A549 (cell line): Measurements from ENCODE around the gene XDH. TPM values are rescaled to one million over a fixed set of nuclear protein-coding genes. Genes with fewer than 3 reads are reported as not detected.

Experiments
- ATAC-seq, 2 experiments: fragments of 200-7000 bp in 1 of 2; fragments of >200 bp in 1 of 2; cut with Nextera tagmentation in 1 of 2; cut with Tn5 transposase in 1 of 2; 3 replicates each; pipeline versions ENCODE4 v1.8.0 to v1.9.1; 2018 to 2020; ENCODE audit warnings: mild to moderate bottlenecking in 1 of 2, moderate library complexity in 1 of 2
- CTCF ChIA-PET: fragments of 300-600 bp; sonication (Branson Sonifier 250); formaldehyde crosslinking; extraction: SDS; loops from one replicate; lab custom pipeline; 2021; ENCODE audit warnings: antibody characterized with exemption, inconsistent platforms; lab: Yijun Ruan, JAX
- POLR2A ChIA-PET: fragments of 350-600 bp; formaldehyde crosslinking; extraction: SDS; loops from one replicate; lab custom pipeline; 2021; ENCODE audit warnings: antibody characterized with exemption, inconsistent platforms; lab: Yijun Ruan, JAX
- DNase-seq, 2 experiments: peaks; one replicate each; pipeline versions ENCODE4 v3.0.0 to v3.0.0-alpha.2; 2011 to 2016; ENCODE audit warnings: low read depth in 1 of 2, low spot score in 1 of 2
- FAIRE-seq: peaks from 2 replicates; lab custom pipeline; 2011; peaks lifted over from hg19 to GRCh38; lab: Jason Lieb, UNC
- H3K27ac ChIP-seq, 2 experiments: fragments of >200 bp; sonication (Bioruptor Twin); formaldehyde crosslinking; 3 replicates each; pipeline ENCODE4 v1.5.1; 2016 to 2017
- H3K4me1 ChIP-seq: fragments of >200 bp; sonication (Bioruptor Twin); formaldehyde crosslinking; 3 replicates; pipeline ENCODE4 v1.6.1; 2016
- H3K4me2 ChIP-seq: fragments of >200 bp; sonication (Bioruptor Twin); formaldehyde crosslinking; 3 replicates; pipeline ENCODE4 v1.6.1; 2016
- H3K4me3 ChIP-seq: fragments of >200 bp; sonication (Bioruptor Twin); formaldehyde crosslinking; 3 replicates; pipeline ENCODE4 v1.5.1; 2016
- H3K9me3 ChIP-seq: fragments of >200 bp; sonication (Bioruptor Twin); formaldehyde crosslinking; 3 replicates; pipeline ENCODE4 v1.6.1; 2016
- BCL3 ChIP-seq: fragments of >200 bp; sonication (Bioruptor Twin); formaldehyde crosslinking; IDR thresholded peaks from 3 replicates; pipeline ENCODE4 v1.6.1; 2016
- BHLHE40 ChIP-seq: IDR thresholded peaks from 2 replicates; pipeline ENCODE4 v1.6.1; 2012; ENCODE audit warnings: low read depth, low read length, inconsistent platforms
- CEBPB ChIP-seq, 2 experiments: fragments of >200 bp in 1 of 2; sonication (Bioruptor Twin) in 1 of 2; formaldehyde crosslinking in 1 of 2; IDR thresholded peaks; 2 replicates each; pipeline ENCODE4 v1.6.1; 2012 to 2016
- CHD2 ChIP-seq: fragments of 150-350 bp; IDR thresholded peaks from 2 replicates; pipeline ENCODE4 v1.6.1; 2014; ENCODE audit warnings: low read length; ENCODE audit not compliant: partially characterized antibody
- CHD4 ChIP-seq: fragments of 200-600 bp; sonication (generic); IDR thresholded peaks from 2 replicates; pipeline ENCODE4 v1.6.1; 2016; ENCODE audit warnings: antibody characterized with exemption, mild to moderate bottlenecking, borderline replicate concordance
- CTCF ChIP-seq: fragments of >200 bp; sonication (Bioruptor Twin); formaldehyde crosslinking; IDR thresholded peaks from 3 replicates; pipeline ENCODE4 v1.5.1; 2016
- EP300 ChIP-seq, 2 experiments: fragments of >200 bp; sonication (Bioruptor Twin); formaldehyde crosslinking; IDR thresholded peaks; 2 replicates in 1 of 2; 3 replicates in 1 of 2; pipeline ENCODE4 v1.6.1; 2016 to 2017
- ESRRA ChIP-seq: fragments of 150-350 bp; IDR thresholded peaks from 2 replicates; pipeline ENCODE4 v1.6.1; 2014; ENCODE audit warnings: mild to moderate bottlenecking, low read length, borderline replicate concordance
- FOSL2 ChIP-seq, 2 experiments: fragments of 450-650 bp in 1 of 2; fragments of >200 bp in 1 of 2; sonication (Bioruptor Twin) in 1 of 2; formaldehyde crosslinking; IDR thresholded peaks; 2 replicates each; pipeline versions ENCODE4 v1.5.0 to v1.6.1; 2016 to 2020; ENCODE audit warnings: mild to moderate bottlenecking in 1 of 2, moderate library complexity in 1 of 2
- HDAC2 ChIP-seq: fragments of 200-600 bp; sonication (generic); IDR thresholded peaks from 2 replicates; pipeline ENCODE4 v1.6.1; 2016
- HEYL ChIP-seq: fragments of 250-450 bp; sonication (Bioruptor Pico); IDR thresholded peaks from 2 replicates; pipeline ENCODE4 v1.8.0; 2021; ENCODE audit warnings: mild to moderate bottlenecking, moderate library complexity
- HOXA7 ChIP-seq: fragments of 250-450 bp; sonication (Bioruptor Pico); IDR thresholded peaks from 2 replicates; pipeline ENCODE4 v1.5.0; 2020; ENCODE audit warnings: mild to moderate bottlenecking, moderate library complexity
- HOXB13 ChIP-seq: fragments of 250-450 bp; sonication (Bioruptor Pico); IDR thresholded peaks from 2 replicates; pipeline ENCODE4 v1.5.0; 2020; ENCODE audit warnings: low read depth, mild to moderate bottlenecking, moderate library complexity
- KDM1A ChIP-seq: fragments of 200-600 bp; sonication (generic); IDR thresholded peaks from 2 replicates; pipeline ENCODE4 v1.6.1; 2016; ENCODE audit warnings: low read depth, mild to moderate bottlenecking
- MAFK ChIP-seq: fragments of 450-650 bp; IDR thresholded peaks from 2 replicates; pipeline ENCODE4 v1.6.1; 2014; ENCODE audit not compliant: partially characterized antibody
- MAX ChIP-seq: IDR thresholded peaks from 2 replicates; pipeline ENCODE4 v1.6.1; 2012
- MAZ ChIP-seq: fragments of 150-350 bp; IDR thresholded peaks from 2 replicates; pipeline ENCODE4 v1.6.1; 2014; ENCODE audit warnings: antibody characterized with exemption, low read depth, low read length, borderline replicate concordance
- MYC ChIP-seq: IDR thresholded peaks from 2 replicates; pipeline ENCODE4 v1.6.1; 2012; ENCODE audit warnings: mild to moderate bottlenecking, inconsistent platforms, low read length, improper control_type of control experiment, borderline replicate concordance
- NPAS2 ChIP-seq: fragments of 250-450 bp; sonication (Bioruptor Pico); IDR thresholded peaks from 2 replicates; pipeline ENCODE4 v1.8.0; 2022; ENCODE audit warnings: mild to moderate bottlenecking, moderate library complexity, borderline replicate concordance
- NR3C1 ChIP-seq: fragments of >200 bp; sonication (Bioruptor Twin); formaldehyde crosslinking; IDR thresholded peaks from 3 replicates; pipeline ENCODE4 v1.6.1; 2017
- PHF8 ChIP-seq: fragments of 200-600 bp; sonication (generic); IDR thresholded peaks from 2 replicates; pipeline ENCODE4 v1.6.1; 2016; ENCODE audit warnings: low read depth, mild to moderate bottlenecking, antibody characterized with exemption, moderate library complexity, borderline replicate concordance
- POLR2A ChIP-seq: IDR thresholded peaks from 2 replicates; pipeline ENCODE4 v1.6.1; 2012; ENCODE audit warnings: mild to moderate bottlenecking, low read length
- POLR2AphosphoS2 ChIP-seq: conservative IDR thresholded peaks from 2 replicates; pipeline ENCODE4 v1.6.1; 2012; ENCODE audit warnings: low read length, improper control_type of control experiment, inconsistent platforms
- RAD21 ChIP-seq, 2 experiments: fragments of >200 bp in 1 of 2; sonication (Bioruptor Twin) in 1 of 2; formaldehyde crosslinking in 1 of 2; IDR thresholded peaks in 1 of 2; conservative IDR thresholded peaks in 1 of 2; 2 replicates in 1 of 2; 3 replicates in 1 of 2; pipeline ENCODE4 v1.6.1; 2012 to 2018; ENCODE audit warnings: inconsistent platforms in 1 of 2
- RARB ChIP-seq: fragments of 250-450 bp; sonication (Bioruptor Pico); IDR thresholded peaks from 2 replicates; pipeline ENCODE4 v1.8.0; 2021; ENCODE audit warnings: mild to moderate bottlenecking, moderate library complexity
- RCOR1 ChIP-seq: fragments of 150-350 bp; IDR thresholded peaks from 2 replicates; pipeline ENCODE4 v1.6.1; 2014; ENCODE audit warnings: antibody characterized with exemption, low read length, low read depth
- RNF2 ChIP-seq: fragments of 200-600 bp; sonication (generic); IDR thresholded peaks from 2 replicates; pipeline ENCODE4 v1.6.1; 2016; ENCODE audit warnings: low read depth, mild to moderate bottlenecking, antibody characterized with exemption, moderate library complexity, borderline replicate concordance
- TFCP2L1 ChIP-seq: fragments of 250-450 bp; sonication (Bioruptor Pico); IDR thresholded peaks from 2 replicates; pipeline ENCODE4 v1.5.0; 2021; ENCODE audit warnings: mild to moderate bottlenecking
- TP53 ChIP-seq: fragments of 250-450 bp; sonication (Bioruptor Pico); IDR thresholded peaks from 2 replicates; pipeline ENCODE4 v1.5.0; 2021; ENCODE audit warnings: mild to moderate bottlenecking, moderate library complexity
- USF2 ChIP-seq: fragments of 450-650 bp; IDR thresholded peaks from 2 replicates; pipeline ENCODE4 v1.6.1; 2014; ENCODE audit warnings: antibody characterized with exemption
- ZC3H11A ChIP-seq: fragments of 450-650 bp; IDR thresholded peaks from 2 replicates; pipeline ENCODE4 v1.6.1; 2014; ENCODE audit warnings: antibody characterized with exemption, mild to moderate bottlenecking
- ZFP36 ChIP-seq: fragments of 450-650 bp; IDR thresholded peaks from 2 replicates; pipeline ENCODE4 v1.6.1; 2014; ENCODE audit warnings: borderline replicate concordance; ENCODE audit not compliant: partially characterized antibody
- ZNF302 ChIP-seq: fragments of 250-450 bp; sonication (Bioruptor Pico); IDR thresholded peaks from 2 replicates; pipeline ENCODE4 v1.9.0; 2021; ENCODE audit warnings: inconsistent platforms, mild to moderate bottlenecking, moderate library complexity
- ZSCAN20 ChIP-seq: fragments of 250-450 bp; sonication (Bioruptor Pico); IDR thresholded peaks from 2 replicates; pipeline ENCODE4 v1.8.0; 2022; ENCODE audit warnings: mild to moderate bottlenecking, moderate library complexity
- WGBS: methylation state at CpG from one replicate; pipeline ENCODE4 v1.1.6; 2017; ENCODE audit errors: missing lambda C conversion rate; 5-methylcytosine and 5-hydroxymethylcytosine counted together
- polyA plus RNA-seq, 4 experiments: library from polyadenylated mRNA; depleted of rRNA in 3 of 4; stranded (reverse); fragments of >200 nt; fragmentation: RNase III in 1 of 4; extraction: RNeasy Plus Mini Kit Qiagen cat#74134 plus additional on column Dnase treatment in 1 of 4; gene quantifications; 2 replicates in 3 of 4; 3 replicates in 1 of 4; pipeline ENCODE4 v1.2.3, GENCODE V29; 2011 to 2017

Gene XDH
- polyA plus RNA-seq, 2 of the 4 experiments (the other 2 are of a cell fraction), result 0.71 to 1.1 TPM

- TF ChIP-seq BCL3, result no peak
- no peak for TF ChIP-seq EP300 (IDR thresholded peaks at IDR 0.05)
- TF ChIP-seq ZFP36, result no peak
- TF ChIP-seq HEYL (CRISPR knock-in tag), result no peak
- TF ChIP-seq TFCP2L1 (CRISPR knock-in tag), result no peak
- TF ChIP-seq RARB (CRISPR knock-in tag), result no peak
- no peak for TF ChIP-seq HOXA7 (CRISPR knock-in tag)
- TF ChIP-seq, all 56 proteins: peak for 0
These were observed 32.0 kb downstream of the XDH start (continued) for GRCh38 chr2:31382452-31383120.

- WGBS, result 91% methylated on average over 6 of the region's 6 CpGs
- H3K4me1 ChIP-seq, result peaks cover 41% of the 10 kb centered on the region
- peak overlapping the region in 1 of 2 experiments; percentile 43; a peak in 3 of 6 replicates for H3K27ac ChIP-seq
- H3K4me3 ChIP-seq, result no peak overlapping the region
- DNase-seq (no peak), FAIRE-seq (no peak), ATAC-seq (no peak)
- H3K4me2 ChIP-seq, result no peak overlapping the region
- POLR2A ChIA-PET, result no interaction called here
- H3K9me3 ChIP-seq, result no peaks in the 10 kb centered on the region
- TF ChIP-seq HDAC2 (no peak), KDM1A (no peak)
- CTCF ChIA-PET, result interaction anchor here (0.5 to 5.7 kb wide), 5 partner anchors 20 to 1540 kb away, joined by 3 to 30 read pairs (median 5); no protein-coding TSS in a partner anchor
These were observed 32.9 kb downstream of the XDH start for GRCh38 chr2:31381601-31382000.

GRCh38 chr2:31380243-31380642 is 34.3 kb downstream of the XDH start:
- POLR2A ChIA-PET, result no interaction called here
- 90% methylated on average over 3 of the region's 3 CpGs for WGBS

GRCh38 chr2:31379747-31380146 is 34.8 kb downstream of the XDH start:
- H3K4me1 ChIP-seq, result peaks cover 26% of the 10 kb centered on the region
- WGBS, result 87% methylated on average over 1 of the region's 1 CpG
- H3K9me3 ChIP-seq, result no peaks in the 10 kb centered on the region
- POLR2A ChIA-PET, result no interaction called here
- FAIRE-seq, result no peak
- ATAC-seq, result no peak
- H3K4me3 ChIP-seq, result no peak overlapping the region
- peak overlapping the region in 1 of 2 experiments; percentile 17; a peak in 1 of 6 replicates for H3K27ac ChIP-seq
- no peak overlapping the region for H3K4me2 ChIP-seq
- no peak for DNase-seq
- CTCF ChIA-PET, result interaction anchor here (0.8 kb wide), 1 partner anchor 35 kb away, joined by 3 read pairs; the partner anchor contains the start of gene XDH
- TF ChIP-seq MAX (no peak), HEYL (CRISPR knock-in tag) (no peak), POLR2A (no peak), CHD2 (no peak), USF2 (no peak), MYC (no peak), FOSL2 (IDR thresholded peaks at IDR 0.05) (no peak), FOSL2 (CRISPR knock-in tag; IDR thresholded peaks at IDR 0.05) (no peak), HOXB13 (CRISPR knock-in tag) (no peak), CTCF (no peak), RCOR1 (no peak), MAZ (no peak), ZC3H11A (no peak), RAD21 (conservative IDR thresholded peaks at IDR 0.05 in 1 of 2, IDR thresholded peaks at IDR 0.05 in 1 of 2) (no peak), ZNF302 (CRISPR knock-in tag) (no peak), NR3C1 (no peak), TP53 (CRISPR knock-in tag) (no peak)

More at GRCh38 chr2:31380243-31380642, 34.3 kb downstream of the XDH start:
- FAIRE-seq (no peak), ATAC-seq (no peak), DNase-seq (no peak)
- CTCF ChIA-PET, result interaction anchor here (0.8 kb wide), 1 partner anchor 35 kb away, joined by 3 read pairs; the partner anchor contains the start of gene XDH
- TF ChIP-seq POLR2AphosphoS2, result no peak
- no peak for TF ChIP-seq NR3C1
- TF ChIP-seq MAFK, result no peak
- no peak for TF ChIP-seq RNF2
- TF ChIP-seq MAZ, result no peak
- no peak for TF ChIP-seq BHLHE40
- TF ChIP-seq ESRRA, result no peak
- TF ChIP-seq RARB (CRISPR knock-in tag), result no peak
- TF ChIP-seq CEBPB (IDR thresholded peaks at IDR 0.05), result no peak
- no peak for TF ChIP-seq RAD21 (conservative IDR thresholded peaks at IDR 0.05 in 1 of 2, IDR thresholded peaks at IDR 0.05 in 1 of 2)
- no peak for TF ChIP-seq CHD4
- TF ChIP-seq PHF8, result no peak
- TF ChIP-seq NPAS2, result no peak
- TF ChIP-seq ZSCAN20 (CRISPR knock-in tag), result no peak
- TF ChIP-seq HOXA7 (CRISPR knock-in tag), result no peak
- Histone ChIP-seq H3K9me3 (no peaks in the 10 kb centered on the region), H3K4me3 (no peak overlapping the region), H3K4me2 (no peak overlapping the region), H3K27ac (peak overlapping the region in 1 of 2 experiments; percentile 31; a peak in 2 of 6 replicates), H3K4me1 (peaks cover 29% of the 10 kb centered on the region)
